ENCODE results near the gene ELANE.

ELANE gene

GRCh38 chr19:881385-882071 lies 29.4 kb downstream of the ELANE start:
- DNase-seq: no peak

- DNase-seq: no peak
These were observed 30.9 kb downstream of the ELANE start for GRCh38 chr19:882871-883497.

DNA sequence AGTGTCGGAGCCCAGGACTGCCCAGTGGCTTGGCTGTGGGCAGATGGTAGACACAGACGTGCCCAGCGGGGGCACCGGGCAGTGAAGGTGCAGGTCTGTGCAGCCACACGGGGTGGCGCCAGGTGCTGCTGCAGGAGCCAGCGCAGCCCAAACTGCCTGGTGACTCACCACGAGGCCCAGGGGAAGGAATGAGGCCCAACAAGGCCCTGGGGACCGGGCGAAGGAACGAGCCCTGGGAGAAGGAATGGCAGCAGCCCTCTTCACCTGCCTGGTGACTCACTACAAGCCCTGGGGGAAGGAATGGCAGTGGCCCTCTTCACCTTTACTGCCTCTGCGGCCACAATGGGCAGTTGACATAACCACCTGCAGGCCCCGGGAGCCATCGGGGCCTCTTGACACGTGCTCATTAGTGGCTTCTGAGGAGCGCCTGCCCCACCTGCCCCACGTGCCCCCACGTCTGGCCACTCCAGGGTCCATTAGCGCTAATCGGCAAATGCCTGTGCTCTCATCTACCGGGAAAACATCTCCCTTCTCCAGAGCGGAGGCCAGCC lies 31.6 kb downstream of the ELANE start:
- no peak for DNase-seq

DNA sequence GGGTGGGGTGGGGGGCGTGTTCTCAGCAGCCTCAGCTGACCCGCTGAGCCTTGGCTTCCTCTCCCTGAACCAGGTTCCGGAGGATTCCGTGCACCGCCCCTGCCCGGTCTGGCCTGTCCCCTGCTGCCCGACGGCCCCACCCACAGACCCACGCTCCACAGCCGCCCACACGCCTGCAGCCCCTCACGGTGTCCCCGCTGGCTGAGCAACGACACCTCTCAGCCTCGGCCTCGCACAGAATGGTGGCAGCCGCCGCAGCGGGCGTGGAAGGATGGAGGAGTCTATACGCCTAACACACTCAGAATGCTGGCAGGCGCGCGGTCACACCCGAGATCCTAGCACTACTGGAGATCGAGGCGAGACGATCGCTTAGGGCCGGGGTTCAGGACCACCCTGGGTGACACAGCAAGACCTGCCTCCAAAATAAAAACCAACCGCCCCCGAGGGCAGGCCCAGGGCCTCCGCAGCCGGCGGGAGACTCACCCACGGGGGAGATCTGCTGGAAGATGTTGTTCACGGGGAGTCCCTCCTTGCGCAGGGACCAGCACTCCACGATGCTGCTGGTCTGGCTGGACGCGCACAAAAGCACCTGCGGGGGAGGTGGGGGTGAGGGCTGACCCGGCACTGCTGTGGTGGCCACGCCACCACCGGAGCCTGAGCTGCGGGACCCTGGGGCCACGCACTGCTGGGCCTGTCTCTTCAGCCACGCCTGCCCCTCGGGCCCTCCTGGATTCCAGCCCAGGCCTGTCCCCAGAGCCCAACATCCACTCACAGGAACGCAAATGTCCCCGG lies 32.5 kb downstream of the ELANE start:
- no peak for DNase-seq

DNA sequence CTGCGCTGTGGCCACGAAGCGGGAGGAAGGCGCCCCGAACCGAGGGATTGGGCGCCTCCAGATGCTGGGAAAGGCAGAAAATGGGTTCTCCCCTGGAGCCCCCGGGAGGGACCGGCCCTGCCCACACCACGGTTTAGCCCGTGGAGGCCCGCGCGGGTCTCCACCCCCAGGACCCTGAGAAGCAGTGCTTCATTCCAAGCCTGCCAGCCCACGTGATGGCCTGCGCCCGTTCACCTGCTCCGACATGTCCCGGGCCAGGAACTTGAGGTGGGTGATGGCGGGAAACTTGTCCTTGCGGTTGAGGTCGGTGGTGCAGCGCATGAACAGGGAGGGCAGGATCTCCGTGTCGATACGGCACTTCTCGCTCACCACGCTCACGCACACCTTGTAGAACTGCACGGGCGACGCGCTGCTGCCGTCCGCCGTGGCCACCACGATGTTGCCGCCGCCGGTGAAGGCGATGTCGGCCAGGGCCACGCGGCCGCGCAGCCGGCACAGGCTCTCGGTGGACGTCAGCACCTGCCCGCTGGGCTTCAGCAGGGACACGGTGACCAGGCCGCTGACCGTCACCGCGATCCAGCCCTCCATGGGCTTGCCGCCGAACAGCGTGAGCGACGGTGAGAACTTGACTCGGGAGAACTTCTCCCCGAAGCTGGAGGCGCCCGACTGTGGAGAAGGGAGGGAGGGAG lies 33.6 kb downstream of the ELANE start:
- no peak for DNase-seq

DNA sequence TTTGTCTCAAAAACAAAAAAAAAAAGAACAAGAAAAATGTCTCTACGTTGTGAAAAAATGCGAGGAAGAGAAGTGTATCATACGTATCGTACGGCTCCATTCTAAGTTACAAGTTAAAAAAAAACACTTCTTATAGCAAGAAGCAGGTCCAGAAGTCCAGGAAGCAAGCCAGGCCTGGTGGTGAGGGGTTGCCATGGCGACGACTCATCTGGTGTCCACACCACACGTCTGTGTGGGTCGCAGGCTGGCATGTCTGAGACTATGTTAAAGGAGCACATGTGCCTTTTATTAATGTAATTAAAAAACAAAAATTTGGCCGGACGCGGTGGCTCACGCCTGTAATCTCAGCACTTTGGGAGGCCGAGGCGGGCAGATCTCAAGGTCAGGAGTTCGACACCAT lies 35.0 kb downstream of the ELANE start:
- DNase-seq: no peak

GRCh38 chr19:887599-887998 lies 35.5 kb downstream of the ELANE start:
- no peak for DNase-seq

DNA sequence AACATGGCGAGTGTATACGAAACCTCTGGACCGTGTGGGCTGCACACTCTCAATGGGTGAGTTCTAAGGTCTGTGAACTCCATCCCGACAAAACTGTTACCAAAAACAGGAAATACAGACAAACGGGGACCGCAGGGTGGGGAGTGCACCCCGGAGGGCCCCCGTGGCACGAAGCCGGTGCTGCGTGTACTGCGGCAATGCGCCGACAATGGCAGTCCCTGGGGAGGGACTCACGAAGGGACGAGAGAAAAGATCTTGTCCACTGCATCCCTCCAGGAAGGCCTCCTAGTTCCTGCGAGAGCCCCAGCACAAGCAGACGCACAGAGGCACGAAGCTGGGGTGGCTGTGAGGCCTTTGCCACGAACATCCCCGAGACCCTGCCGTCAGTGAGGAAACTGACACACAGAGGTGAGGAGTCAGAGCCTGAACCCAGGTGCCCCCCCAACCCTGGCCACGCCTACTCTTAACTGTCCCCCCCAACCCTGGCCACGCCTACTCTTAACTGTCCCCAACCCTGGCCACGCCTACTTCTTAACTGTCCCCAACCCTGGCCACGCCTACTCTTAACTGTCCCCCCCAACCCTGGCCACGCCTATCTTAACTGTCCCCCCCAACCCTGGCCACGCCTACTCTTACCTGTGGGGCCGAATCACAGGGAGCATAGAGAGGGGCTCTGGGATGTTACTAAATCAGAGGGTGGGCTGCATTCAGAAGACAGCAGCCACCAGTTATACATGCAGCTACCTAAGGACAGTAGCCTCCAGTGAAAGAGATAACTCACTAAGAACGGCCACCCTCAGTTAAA lies 36.7 kb downstream of the ELANE start:
- peak; percentile 71 for DNase-seq

- DNase-seq: no peak
These were observed 37.7 kb downstream of the ELANE start for GRCh38 chr19:889662-890295.

- no peak for DNase-seq
These were observed 38.7 kb downstream of the ELANE start for GRCh38 chr19:890831-891230.

GRCh38 chr19:891421-892200 lies 39.5 kb downstream of the ELANE start:
- DNase-seq: peak; percentile 35

- no peak for DNase-seq
These were observed 40.3 kb downstream of the ELANE start for GRCh38 chr19:892243-892893.

DNA sequence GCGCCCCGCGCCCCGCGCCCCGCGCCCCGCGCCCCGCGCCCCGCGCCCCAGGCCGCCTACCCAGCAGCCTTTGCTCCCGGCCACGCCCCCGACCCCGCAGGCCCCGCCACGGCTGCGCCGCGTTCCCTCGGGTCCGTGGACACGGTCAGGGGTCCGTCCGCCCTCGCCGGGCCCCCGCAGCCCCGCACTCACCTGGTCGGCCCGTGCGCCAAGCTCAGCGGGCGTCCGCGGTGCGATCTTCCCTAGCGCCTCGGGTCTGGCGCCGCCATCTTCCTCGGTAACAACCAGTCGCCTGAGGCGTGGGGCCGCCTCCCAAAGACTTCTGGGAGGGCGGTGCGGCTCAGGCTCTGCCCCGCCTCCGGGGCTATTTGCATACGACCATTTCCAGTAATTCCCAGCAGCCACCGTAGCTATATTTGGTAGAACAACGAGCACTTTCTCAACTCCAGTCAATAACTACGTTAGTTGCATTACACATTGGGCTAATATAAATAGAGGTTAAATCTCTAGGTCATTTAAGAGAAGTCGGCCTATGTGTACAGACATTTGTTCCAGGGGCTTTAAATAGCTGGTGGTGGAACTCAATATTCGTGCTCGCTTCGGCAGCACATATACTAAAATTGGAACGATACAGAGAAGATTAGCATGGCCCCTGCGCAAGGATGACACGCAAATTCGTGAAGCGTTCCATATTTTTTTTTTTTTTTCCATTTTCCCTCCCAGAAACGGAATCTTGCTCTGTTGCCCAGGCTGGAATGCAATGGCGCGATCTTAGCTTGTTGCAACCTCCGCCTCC lies 41.0 kb downstream of the ELANE start, which contains the start of the genes MED16 and RNU6-9:
Gene MED16, minus strand, starts transcription at position 294 of the 796 bp plus-strand sequence. CDS start 2,056 bp downstream, outside the sequence.
Gene RNU6-9, plus strand, starts transcription at position 591 of the 796 bp plus-strand sequence.
- peak; percentile 92 for DNase-seq

DNA sequence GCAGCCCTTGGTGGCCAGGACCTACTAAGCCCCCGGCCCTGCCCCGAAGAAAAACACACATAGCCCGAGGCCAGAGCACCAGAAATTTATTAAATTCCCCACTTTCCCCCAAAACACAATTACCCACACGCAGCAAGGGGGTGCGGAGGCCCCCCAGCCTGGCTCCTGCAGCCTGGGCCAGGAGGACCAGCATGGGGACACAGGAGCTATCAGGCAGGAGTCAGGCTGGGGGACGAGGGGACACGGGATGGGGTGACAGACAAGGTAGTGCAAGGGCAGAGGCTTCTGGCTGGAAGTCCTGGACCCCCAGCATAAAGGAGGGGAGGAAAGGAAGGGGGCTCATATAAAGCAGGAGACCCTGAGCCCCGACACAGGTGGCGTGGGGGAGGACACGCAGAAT lies 44.3 kb downstream of the ELANE start:
- DNase-seq: no peak

DNA sequence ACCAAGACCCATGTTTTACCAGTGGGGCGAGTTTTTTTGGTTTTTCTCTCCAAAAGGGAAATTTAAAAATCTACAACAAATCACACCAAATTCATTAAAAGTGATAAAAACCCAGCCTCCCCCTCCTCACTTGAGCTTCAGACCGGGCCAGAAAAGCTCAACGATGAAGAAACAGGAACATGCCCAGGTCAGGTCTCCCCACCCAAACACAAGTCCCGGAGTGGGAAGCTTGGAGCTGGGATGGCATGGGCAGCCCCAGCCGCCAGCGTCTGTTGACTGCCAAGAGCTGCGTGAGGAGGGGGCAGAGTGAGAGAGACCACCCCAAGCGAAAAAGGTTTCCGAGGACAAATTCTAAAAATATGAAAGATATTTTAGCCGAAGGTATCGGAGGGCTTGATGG lies 44.9 kb downstream of the ELANE start:
- DNase-seq: no peak

DNA sequence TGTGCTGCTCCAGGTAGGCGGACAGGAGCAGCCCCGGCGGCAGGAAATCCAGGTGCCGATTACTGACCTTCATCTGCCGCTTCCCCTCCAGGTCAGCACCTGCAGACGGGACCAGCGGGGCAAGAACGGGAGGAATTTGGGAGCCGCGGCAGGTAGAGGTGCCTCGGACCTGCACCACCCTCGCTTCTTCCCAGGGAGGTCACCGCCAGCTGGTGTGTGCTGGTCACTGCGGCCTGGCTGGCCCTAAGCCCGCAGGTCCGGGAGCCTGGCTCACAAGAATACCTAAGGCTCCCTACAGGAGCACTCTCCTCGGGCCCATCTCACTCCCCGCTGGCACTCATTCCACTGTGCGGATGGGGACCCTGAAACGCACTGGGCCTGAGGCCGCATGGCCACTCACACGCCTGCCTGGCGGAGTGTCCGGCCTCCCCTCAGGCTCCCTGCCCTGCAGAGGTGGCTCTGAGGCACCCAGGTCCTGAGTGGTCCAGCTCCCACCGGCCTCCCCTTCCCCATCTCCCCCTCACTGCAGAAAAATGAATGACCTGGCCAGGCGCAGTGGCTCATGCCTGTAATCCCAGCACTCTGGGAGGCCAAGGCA lies 45.4 kb downstream of the ELANE start:
- DNase-seq: no peak

- peak; percentile 59 for DNase-seq
These were observed 46.6 kb downstream of the ELANE start for GRCh38 chr19:898663-899062.

- no peak for DNase-seq
These were observed 47.4 kb downstream of the ELANE start for GRCh38 chr19:899336-900042.
